Vagina (tissue), 2 donors: ENCODE measurements around the gene MAOB. TPM values are rescaled to one million over a fixed set of nuclear protein-coding genes. Genes with fewer than 3 reads are reported as not detected.

Source experiments
- DNase-seq, 2 donors: peaks; one replicate each; pipeline ENCODE4 v3.0.0-alpha.2; 2017; ENCODE audit errors: extremely low spot score in 2 of 2
- H3K27ac ChIP-seq: fragments of 200-600 bp; sonication (generic); one replicate; pipeline ENCODE4 v1.5.1; 2019
- H3K27me3 ChIP-seq: fragments of 200-600 bp; sonication (generic); one replicate; pipeline ENCODE4 v1.5.1; 2019
- H3K36me3 ChIP-seq, 2 donors: fragments of 200-600 bp; sonication (generic); one replicate each; pipeline ENCODE4 v1.5.1; 2017 to 2019
- H3K4me1 ChIP-seq: fragments of 200-600 bp; sonication (generic); one replicate; pipeline ENCODE4 v1.5.1; 2019
- H3K4me3 ChIP-seq, 2 donors: fragments of 200-600 bp; sonication (generic); 1 replicate in 1 of 2; 2 replicates in 1 of 2; pipeline ENCODE4 v1.5.1; 2016 to 2019
- H3K9me3 ChIP-seq: fragments of 200-600 bp; sonication (generic); one replicate; pipeline ENCODE4 v1.5.1; 2019
- POLR2A ChIP-seq, 2 donors: fragments of 450-650 bp; IDR thresholded peaks; one replicate each; pipeline ENCODE4 v1.6.1; 2017; ENCODE audit warnings: antibody characterized with exemption in 2 of 2, mild to moderate bottlenecking in 2 of 2, moderate library complexity in 2 of 2
- POLR2AphosphoS5 ChIP-seq, 2 donors: sonication (generic); formaldehyde crosslinking; IDR thresholded peaks; one replicate each; pipeline ENCODE4 v1.9.0; 2017; ENCODE audit warnings: antibody characterized with exemption in 2 of 2, mild to moderate bottlenecking in 2 of 2, low read depth in 1 of 2; ENCODE audit not compliant: insufficient read depth in 1 of 2
- intact Hi-C: fragments of 100-400 bp; cut with DNase I; formaldehyde crosslinking; loops from one replicate; pipeline ENCODE4 v1.15.1; 2023
- total RNA-seq: library from RNA; depleted of rRNA; stranded (reverse); fragments of >200 nt; gene quantifications from one replicate; pipeline ENCODE4 v1.2.3, GENCODE V29; 2016
- TF ChIP-seq, protein P1 (sequence below), 3 experiments: fragments of 450-650 bp in 2 of 3; fragments of 200-600 bp in 1 of 3; sonication (generic) in 1 of 3; IDR thresholded peaks; one replicate each; pipeline ENCODE4 v1.5.1; 2017 to 2019; ENCODE audit warnings: antibody characterized with exemption in 3 of 3, mild to moderate bottlenecking in 2 of 3, moderate library complexity in 2 of 3

Gene MAOB
- total RNA-seq, 1 donor from 2014 or later = 13.8 TPM

GRCh38 chrX:43741843-43742573 is 140.2 kb downstream of the MAOB start:
- Histone ChIP-seq H3K4me3 (no peak overlapping the region), H3K4me1 (no peaks in the 10 kb centered on the region), H3K36me3 (no peaks in the 10 kb centered on the region), H3K27me3 (no peaks in the 10 kb centered on the region), H3K9me3 (no peaks in the 10 kb centered on the region), H3K27ac (no peak overlapping the region)
- DNase-seq = no peak
- intact Hi-C loops = loop anchor here (5.0 to 10.0 kb wide), 2 partner anchors 87 to 190 kb away; partner anchors contain the start of gene MAOA
- TF ChIP-seq, protein P1, sequence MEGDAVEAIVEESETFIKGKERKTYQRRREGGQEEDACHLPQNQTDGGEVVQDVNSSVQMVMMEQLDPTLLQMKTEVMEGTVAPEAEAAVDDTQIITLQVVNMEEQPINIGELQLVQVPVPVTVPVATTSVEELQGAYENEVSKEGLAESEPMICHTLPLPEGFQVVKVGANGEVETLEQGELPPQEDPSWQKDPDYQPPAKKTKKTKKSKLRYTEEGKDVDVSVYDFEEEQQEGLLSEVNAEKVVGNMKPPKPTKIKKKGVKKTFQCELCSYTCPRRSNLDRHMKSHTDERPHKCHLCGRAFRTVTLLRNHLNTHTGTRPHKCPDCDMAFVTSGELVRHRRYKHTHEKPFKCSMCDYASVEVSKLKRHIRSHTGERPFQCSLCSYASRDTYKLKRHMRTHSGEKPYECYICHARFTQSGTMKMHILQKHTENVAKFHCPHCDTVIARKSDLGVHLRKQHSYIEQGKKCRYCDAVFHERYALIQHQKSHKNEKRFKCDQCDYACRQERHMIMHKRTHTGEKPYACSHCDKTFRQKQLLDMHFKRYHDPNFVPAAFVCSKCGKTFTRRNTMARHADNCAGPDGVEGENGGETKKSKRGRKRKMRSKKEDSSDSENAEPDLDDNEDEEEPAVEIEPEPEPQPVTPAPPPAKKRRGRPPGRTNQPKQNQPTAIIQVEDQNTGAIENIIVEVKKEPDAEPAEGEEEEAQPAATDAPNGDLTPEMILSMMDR (IDR thresholded peaks at IDR 0.05) = no peak
- no peak for TF ChIP-seq POLR2A (IDR thresholded peaks at IDR 0.05)
- TF ChIP-seq POLR2AphosphoS5 (IDR thresholded peaks at IDR 0.05; ENCODE audit: insufficient read depth in 1 of 2, low read depth in 1 of 2) = no peak

DNA sequence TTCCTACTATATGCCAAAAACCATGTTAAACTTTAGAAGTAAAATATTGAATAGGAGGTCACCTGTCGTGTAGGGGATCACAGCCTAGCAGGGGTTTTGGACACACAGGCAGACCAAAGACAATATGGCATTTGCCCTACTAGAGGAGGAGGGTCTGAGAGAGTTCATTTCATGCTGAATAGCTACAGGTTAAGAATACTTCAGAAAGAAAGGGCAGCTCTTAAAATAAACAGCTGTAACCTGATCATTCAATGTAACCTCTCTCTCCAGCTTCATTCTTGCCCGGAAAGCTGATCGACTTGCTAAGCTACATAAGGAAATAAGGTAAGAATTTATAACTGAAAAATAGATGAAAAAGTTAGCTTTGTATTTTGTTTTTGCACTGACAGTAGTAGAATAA is 146.3 kb downstream of the MAOB start:
- DNase-seq = no peak
- no peaks in the 10 kb centered on the region for H3K4me1 ChIP-seq
- TF ChIP-seq, protein P1 (IDR thresholded peaks at IDR 0.05) = no peak
- TF ChIP-seq POLR2A (IDR thresholded peaks at IDR 0.05) = no peak
- TF ChIP-seq POLR2AphosphoS5 (IDR thresholded peaks at IDR 0.05; ENCODE audit: insufficient read depth in 1 of 2, low read depth in 1 of 2) = no peak
- H3K36me3 ChIP-seq = peaks cover 0 to 6% of the 10 kb centered on the region in 2 donors
- H3K27me3 ChIP-seq = no peaks in the 10 kb centered on the region
- H3K9me3 ChIP-seq = no peaks in the 10 kb centered on the region
- intact Hi-C loops = no loop called here
- H3K4me3 ChIP-seq = no peak overlapping the region
- H3K27ac ChIP-seq = no peak overlapping the region

- DNase-seq = no peak
- H3K36me3 ChIP-seq = peaks cover 0 to 6% of the 10 kb centered on the region in 2 donors
- no peak overlapping the region for H3K4me3 ChIP-seq
- H3K9me3 ChIP-seq = no peaks in the 10 kb centered on the region
- H3K4me1 ChIP-seq = no peaks in the 10 kb centered on the region
- no peaks in the 10 kb centered on the region for H3K27me3 ChIP-seq
- TF ChIP-seq, protein P1 (IDR thresholded peaks at IDR 0.05) = no peak
- TF ChIP-seq POLR2AphosphoS5 (IDR thresholded peaks at IDR 0.05; ENCODE audit: insufficient read depth in 1 of 2, low read depth in 1 of 2) (no peak), POLR2A (IDR thresholded peaks at IDR 0.05) (no peak)
- no peak overlapping the region for H3K27ac ChIP-seq
- intact Hi-C loops = no loop called here
These were observed 146.7 kb downstream of the MAOB start for GRCh38 chrX:43735534-43735933.

GRCh38 chrX:43734444-43734843 is 147.8 kb downstream of the MAOB start:
- H3K36me3 ChIP-seq = peaks cover 0 to 6% of the 10 kb centered on the region in 2 donors
- no peaks in the 10 kb centered on the region for H3K4me1 ChIP-seq
- H3K4me3 ChIP-seq = no peak overlapping the region
- no peak overlapping the region for H3K27ac ChIP-seq
- no peak for DNase-seq
- no peaks in the 10 kb centered on the region for H3K9me3 ChIP-seq
- intact Hi-C loops = no loop called here
- H3K27me3 ChIP-seq = no peaks in the 10 kb centered on the region
- TF ChIP-seq POLR2A (IDR thresholded peaks at IDR 0.05) = no peak
- TF ChIP-seq, protein P1 (IDR thresholded peaks at IDR 0.05) = no peak
- no peak for TF ChIP-seq POLR2AphosphoS5 (IDR thresholded peaks at IDR 0.05; ENCODE audit: insufficient read depth in 1 of 2, low read depth in 1 of 2)

DNA sequence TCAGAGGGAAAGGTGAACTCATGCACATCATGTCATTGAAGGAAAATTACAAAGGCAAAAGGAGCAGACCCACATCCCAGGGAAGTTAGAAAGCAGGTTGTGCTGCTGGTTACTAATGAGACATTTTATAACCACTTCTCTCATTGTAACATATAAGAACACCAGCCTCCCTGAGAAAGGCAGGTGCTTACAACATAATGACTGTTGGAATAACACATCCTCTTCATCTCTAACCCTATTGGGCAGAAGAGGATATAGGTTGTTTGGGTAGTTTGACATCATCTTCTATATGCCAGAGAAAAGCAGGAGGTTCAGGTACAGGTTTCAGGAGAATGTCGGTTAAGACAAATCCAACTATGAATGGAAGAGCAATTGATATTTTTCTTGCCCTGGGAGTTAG is 148.6 kb downstream of the MAOB start:
- no peak for TF ChIP-seq POLR2AphosphoS5 (IDR thresholded peaks at IDR 0.05; ENCODE audit: insufficient read depth in 1 of 2, low read depth in 1 of 2)
- H3K36me3 ChIP-seq = peaks cover 0 to 6% of the 10 kb centered on the region in 2 donors
- no peak overlapping the region for H3K27ac ChIP-seq
- DNase-seq = no peak
- H3K4me1 ChIP-seq = no peaks in the 10 kb centered on the region
- H3K27me3 ChIP-seq = no peaks in the 10 kb centered on the region
- H3K9me3 ChIP-seq = no peaks in the 10 kb centered on the region
- no peak overlapping the region for H3K4me3 ChIP-seq
- intact Hi-C loops = no loop called here
